ENCODE measurements around the gene KY.

GRCh38 chr3:134623615-134624245 lies 27.1 kb downstream of the KY start:
- TF ChIP-seq POLR2A (IDR thresholded peaks at IDR 0.05) (no peak), CTCF (IDR thresholded peaks at IDR 0.05) (no peak)
